Keratinocyte (primary cell): ENCODE measurements around the gene ROR2. TPM values are rescaled to one million over a fixed set of nuclear protein-coding genes. Genes with fewer than 3 reads are reported as not detected.

Experiments used
- DNase-seq: peaks from one replicate; pipeline ENCODE4 v3.0.0-alpha.2; 2011; ENCODE audit warnings: low read depth, missing footprints, low spot score
- FAIRE-seq: peaks from 2 replicates; lab custom pipeline; 2011; peaks lifted over from hg19 to GRCh38; lab: Jason Lieb, UNC
- H2AFZ ChIP-seq: 2 replicates; pipeline ENCODE4 v1.6.0; 2012; ENCODE audit warnings: low read length, control low read depth, inconsistent platforms; ENCODE audit not compliant: control insufficient read depth
- H3K27ac ChIP-seq: 2 replicates; pipeline ENCODE4 v1.5.1; 2011; ENCODE audit warnings: low read length; ENCODE audit not compliant: control insufficient read depth, insufficient read depth
- H3K27me3 ChIP-seq: 3 replicates; pipeline ENCODE4 v1.6.0; 2011; ENCODE audit warnings: low read length; ENCODE audit not compliant: control insufficient read depth, insufficient read depth; ENCODE audit errors: extremely low read depth
- H3K36me3 ChIP-seq, 2 experiments: 2 replicates in 1 of 2; 3 replicates in 1 of 2; pipeline ENCODE4 v1.5.1; 2011; ENCODE audit warnings: low read length in 2 of 2, mild to moderate bottlenecking in 1 of 2; ENCODE audit not compliant: control insufficient read depth in 2 of 2, insufficient read depth in 2 of 2; ENCODE audit errors: extremely low read depth in 1 of 2
- H3K4me1 ChIP-seq: 3 replicates; pipeline ENCODE4 v1.5.1; 2011; ENCODE audit warnings: low read length; ENCODE audit not compliant: control insufficient read depth, insufficient read depth; ENCODE audit errors: extremely low read depth
- H3K4me2 ChIP-seq: 3 replicates; pipeline ENCODE4 v1.6.0; 2011; ENCODE audit warnings: low read depth, low read length; ENCODE audit not compliant: control insufficient read depth, insufficient read depth; ENCODE audit errors: extremely low read depth
- H3K4me3 ChIP-seq, 3 experiments: fragments of 200-600 bp in 1 of 3; sonication (generic) in 1 of 3; 2 replicates in 2 of 3; 3 replicates in 1 of 3; pipeline ENCODE4 v1.5.1; 2011 to 2016; ENCODE audit warnings: low read length in 3 of 3, mild to moderate bottlenecking in 3 of 3, control low read depth in 2 of 3, inconsistent platforms in 1 of 3, low read depth in 1 of 3, mixed read lengths in 1 of 3, mixed run types in 1 of 3, moderate library complexity in 1 of 3; ENCODE audit not compliant: control insufficient read depth in 2 of 3, insufficient read depth in 2 of 3; ENCODE audit errors: extremely low read depth in 1 of 3
- H3K79me2 ChIP-seq: 2 replicates; pipeline ENCODE4 v1.6.0; 2012; ENCODE audit warnings: low read length; ENCODE audit not compliant: control insufficient read depth, insufficient read depth
- H3K9ac ChIP-seq: 3 replicates; pipeline ENCODE4 v1.6.0; 2011; ENCODE audit warnings: low read length; ENCODE audit not compliant: control insufficient read depth, insufficient read depth; ENCODE audit errors: extremely low read depth
- H3K9me1 ChIP-seq: 3 replicates; pipeline ENCODE4 v1.6.0; 2011; ENCODE audit warnings: low read length; ENCODE audit not compliant: control insufficient read depth, insufficient read depth; ENCODE audit errors: extremely low read depth
- H3K9me3 ChIP-seq: 2 replicates; pipeline ENCODE4 v1.5.1; 2012; ENCODE audit warnings: low read depth, low read length; ENCODE audit not compliant: control insufficient read depth
- H4K20me1 ChIP-seq: 3 replicates; pipeline ENCODE4 v1.6.0; 2011; ENCODE audit warnings: low read length; ENCODE audit not compliant: control insufficient read depth, insufficient read depth; ENCODE audit errors: extremely low read depth
- CTCF ChIP-seq, 3 experiments: IDR thresholded peaks in 1 of 3; conservative IDR thresholded peaks in 1 of 3; optimal IDR thresholded peaks in 1 of 3; 2 replicates in 2 of 3; 3 replicates in 1 of 3; pipeline versions ENCODE3 to v1.5.1; 2011; ENCODE audit warnings: low read length in 3 of 3, mild to moderate bottlenecking in 3 of 3, moderate library complexity in 2 of 3, control low read depth in 1 of 3, inconsistent platforms in 1 of 3; ENCODE audit not compliant: insufficient read depth in 2 of 3; ENCODE audit errors: extremely low read depth in 1 of 3
- EZH2 ChIP-seq: IDR thresholded peaks from one replicate; pipeline ENCODE4 v1.6.1; 2012; ENCODE audit warnings: inconsistent platforms, mild to moderate bottlenecking, low read length, moderate library complexity
- dilution Hi-C: fragments of 300-500 bp; cut with MboI; formaldehyde crosslinking; loops from one replicate; pipeline ENCODE4 v1.7.0; 2020; ENCODE audit warnings: low sequenced_read_pairs; ENCODE audit not compliant: extremely low pct_ligation_motif_present
- polyA plus RNA-seq, 5 experiments: library from polyadenylated mRNA; depleted of rRNA in 3 of 5; stranded (reverse) in 3 of 5; stranded (forward) in 1 of 5; unstranded in 1 of 5; fragments of >200 nt; gene quantifications; 1 replicate in 1 of 5; 2 replicates in 3 of 5; 3 replicates in 1 of 5; pipeline versions ENCODE4 v1.2.1 to v1.2.3, GENCODE V29; 2011 to 2012; ENCODE audit warnings: missing spikeins in 2 of 5, low read depth in 1 of 5, low replicate concordance in 1 of 5

The ROR2 gene
- polyA plus RNA-seq, 1 donor (not counting 4 experiments of a cell fraction or from before 2014, with no cell fraction given): 0.22 TPM

- H3K9ac ChIP-seq: no peak overlapping the region
- TF ChIP-seq CTCF (optimal IDR thresholded peaks at IDR 0.05 in 1 of 3, IDR thresholded peaks at IDR 0.05 in 1 of 3, conservative IDR thresholded peaks at IDR 0.05 in 1 of 3; ENCODE audit: extremely low read depth in 1 of 3, insufficient read depth in 2 of 3, low read length in 3 of 3) (no peak), EZH2 (no peak)
- H3K79me2 ChIP-seq: no peaks in the 10 kb centered on the region
- H3K27ac ChIP-seq: no peak overlapping the region
- H3K9me1 ChIP-seq: no peaks in the 10 kb centered on the region
- H3K4me3 ChIP-seq: no peak overlapping the region
- FAIRE-seq: no peak
- no peaks in the 10 kb centered on the region for H3K36me3 ChIP-seq
- no peaks in the 10 kb centered on the region for H4K20me1 ChIP-seq
- dilution Hi-C loops: no loop called here
- no peak overlapping the region for H3K4me2 ChIP-seq
- no peaks in the 10 kb centered on the region for H3K9me3 ChIP-seq
- DNase-seq: no peak
- H3K27me3 ChIP-seq: peaks cover 31% of the 10 kb centered on the region
- H2AFZ ChIP-seq: no peak overlapping the region
- peaks cover 3% of the 10 kb centered on the region for H3K4me1 ChIP-seq
These were observed 3.7 kb upstream of the ROR2 start for GRCh38 chr9:91953718-91954117.

GRCh38 chr9:91951944-91952520 lies 2.0 kb upstream of the ROR2 start:
- peaks cover 7% of the 10 kb centered on the region for H3K4me1 ChIP-seq
- no peak overlapping the region for H3K4me2 ChIP-seq
- no peaks in the 10 kb centered on the region for H4K20me1 ChIP-seq
- no peak overlapping the region for H3K27ac ChIP-seq
- peaks cover 47% of the 10 kb centered on the region for H3K27me3 ChIP-seq
- H3K9me3 ChIP-seq: no peaks in the 10 kb centered on the region
- FAIRE-seq (no peak), DNase-seq (no peak)
- no peak overlapping the region for H3K4me3 ChIP-seq
- TF ChIP-seq CTCF (optimal IDR thresholded peaks at IDR 0.05 in 1 of 3, IDR thresholded peaks at IDR 0.05 in 1 of 3, conservative IDR thresholded peaks at IDR 0.05 in 1 of 3; ENCODE audit: extremely low read depth in 1 of 3, insufficient read depth in 2 of 3, low read length in 3 of 3) (no peak), EZH2 (no peak)
- no peak overlapping the region for H2AFZ ChIP-seq
- H3K9me1 ChIP-seq: no peaks in the 10 kb centered on the region
- no peaks in the 10 kb centered on the region for H3K79me2 ChIP-seq
- dilution Hi-C loops: no loop called here
- no peaks in the 10 kb centered on the region for H3K36me3 ChIP-seq
- H3K9ac ChIP-seq: no peak overlapping the region
